CD4-positive, alpha-beta T cell treated with Interleukin-4 for 4 hours (primary cell): ENCODE measurements around the gene TTC27.
"Not testable (repeated sequence)": the region's sequence is repeated elsewhere in the genome, so short reads cannot be mapped to it uniquely, and the experiment has no call there.

Source experiments
- DNase-seq: peaks from one replicate; pipeline ENCODE4 v3.0.0-alpha.2; 2020

TTC27 gene

DNA sequence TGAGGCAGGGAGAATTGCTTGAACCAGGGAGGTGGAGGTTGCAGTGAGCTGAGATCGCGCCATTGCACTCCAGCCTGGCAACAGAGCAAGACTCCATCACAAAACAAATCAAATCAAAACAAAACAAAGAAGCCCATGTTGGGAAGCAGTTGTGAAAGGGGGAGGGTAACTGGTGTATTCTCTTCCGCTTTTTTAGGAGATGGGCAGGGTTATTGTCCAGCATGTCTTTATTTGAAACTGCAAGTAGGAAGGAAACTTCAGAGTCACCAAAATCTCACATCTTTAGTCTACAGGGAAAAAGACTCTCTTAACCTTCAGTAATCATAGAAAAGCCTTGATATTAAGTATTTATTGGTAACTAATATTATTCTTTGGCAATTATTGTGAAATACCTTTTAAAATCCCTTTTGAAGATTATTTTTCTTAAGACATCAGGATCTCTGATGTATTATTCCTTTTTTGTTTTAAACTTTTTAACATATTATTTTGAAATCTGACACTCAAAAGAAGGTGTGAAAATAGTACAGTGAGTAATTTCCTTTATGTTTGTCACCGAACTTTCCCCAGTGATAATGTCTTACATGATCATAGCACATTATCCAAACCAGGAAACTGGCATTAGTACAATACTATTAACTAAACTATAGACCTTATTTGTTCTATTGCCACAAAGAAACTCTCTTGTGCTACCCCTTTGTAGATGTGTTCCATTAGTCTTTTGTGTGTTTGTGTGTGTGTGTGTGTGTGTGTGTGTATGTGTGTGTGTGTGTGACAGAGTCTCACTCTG lies 234.6 kb downstream of the TTC27 start:
- no peak for DNase-seq

DNA sequence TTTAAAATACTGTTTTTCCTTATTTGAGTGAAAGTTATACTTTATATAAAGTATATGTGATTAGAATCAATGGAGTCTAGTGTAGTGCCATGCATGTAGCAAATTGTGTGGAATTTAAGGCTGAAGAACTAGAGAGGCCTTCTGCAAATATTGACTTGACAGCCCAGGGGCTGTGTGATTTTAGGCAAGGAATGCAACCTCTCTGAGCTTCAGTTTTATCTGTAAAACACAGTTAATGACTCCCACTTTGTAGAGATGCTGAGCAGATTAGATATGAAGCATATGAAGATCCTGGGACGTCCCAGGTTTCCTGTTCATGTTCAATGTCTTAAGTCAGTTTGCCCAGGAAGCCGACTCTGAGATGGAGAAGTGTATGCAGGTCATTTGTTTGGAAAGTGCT lies 235.5 kb downstream of the TTC27 start:
- no peak for DNase-seq

DNA sequence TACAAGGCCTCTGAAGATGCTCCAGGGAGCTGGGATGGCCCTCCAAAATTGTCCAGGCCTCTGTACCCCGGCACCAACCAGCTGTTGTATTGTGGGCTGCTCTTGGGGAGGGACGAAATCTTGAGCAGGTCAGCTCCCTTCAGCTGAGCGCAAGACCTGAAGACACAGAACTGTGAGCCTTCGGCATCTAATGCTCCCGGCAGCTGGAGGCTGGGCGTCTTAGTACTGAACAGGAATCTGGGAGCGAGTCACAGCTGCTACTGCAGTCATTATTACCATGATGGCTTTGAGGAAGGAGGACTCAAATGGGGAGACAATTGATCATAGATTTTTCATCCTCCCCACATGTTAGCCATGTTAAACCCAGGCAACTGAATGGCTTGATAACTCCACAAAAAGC lies 236.0 kb downstream of the TTC27 start:
- no peak for DNase-seq

DNA sequence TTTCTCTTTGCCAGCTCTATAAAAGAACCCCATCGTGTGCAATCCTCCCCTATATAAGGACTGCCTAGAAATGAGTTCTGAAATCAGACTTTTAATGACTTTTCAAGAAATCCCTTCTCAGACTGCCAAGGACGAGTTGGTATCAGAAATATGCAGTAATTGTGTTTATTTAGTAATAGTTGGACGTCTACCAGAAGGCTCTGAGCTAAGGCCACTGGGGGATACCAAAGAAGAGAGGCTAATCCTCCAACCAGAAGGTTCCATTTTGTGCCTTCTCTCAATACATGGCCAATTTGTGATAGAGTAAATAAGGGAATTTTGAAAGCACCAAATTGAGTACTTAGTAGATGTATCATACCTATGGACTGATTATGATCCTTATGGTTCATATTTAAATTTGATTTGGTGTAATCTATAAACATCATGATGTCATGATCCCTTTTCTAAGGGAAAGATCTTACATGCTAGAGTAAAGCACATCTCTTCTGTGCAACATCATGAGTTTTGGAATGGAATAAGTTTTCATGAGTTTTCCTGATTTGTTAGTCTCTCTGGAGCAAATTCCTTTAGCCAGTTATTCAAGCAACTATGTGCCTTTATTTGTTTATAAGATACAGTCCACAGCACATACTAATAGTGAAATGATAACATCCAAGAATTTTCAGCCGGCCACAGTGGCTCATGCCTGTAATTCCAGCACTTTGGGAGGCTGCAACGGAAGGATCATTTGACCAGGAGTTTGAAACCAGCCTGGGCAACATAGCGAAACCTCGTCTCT lies 236.7 kb downstream of the TTC27 start:
- DNase-seq, result no peak

DNA sequence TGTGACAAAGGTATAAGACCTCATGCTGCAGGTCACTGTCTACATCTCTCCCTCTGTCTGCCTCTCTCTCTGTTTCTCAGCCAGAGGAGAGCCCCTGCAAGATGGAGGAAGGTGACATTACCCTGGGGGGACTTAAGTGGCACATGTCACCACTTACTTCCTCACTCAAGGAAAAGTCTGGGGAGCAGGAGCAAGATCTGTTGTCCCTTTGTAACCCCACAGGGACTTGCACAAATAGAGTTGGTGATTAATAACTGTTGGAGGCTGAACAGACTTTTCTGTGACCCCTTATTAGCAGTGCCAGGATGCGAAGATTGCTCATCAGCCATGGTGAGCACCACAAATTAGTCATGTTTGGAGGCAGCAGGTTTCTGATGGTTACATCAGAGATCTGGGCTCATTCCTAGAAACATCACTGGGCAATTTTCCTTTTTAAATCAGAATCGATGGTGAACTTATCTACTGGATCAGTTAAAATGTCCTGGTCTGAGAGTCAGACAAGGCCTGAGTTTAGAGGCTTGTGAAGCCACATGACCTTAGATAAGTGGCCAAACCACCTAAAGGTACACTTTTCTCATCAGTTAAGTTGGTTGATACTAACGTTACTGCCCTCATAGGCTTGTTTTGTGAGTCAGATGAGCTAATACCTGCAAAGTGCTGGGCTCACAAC lies 237.7 kb downstream of the TTC27 start:
- no peak for DNase-seq

DNA sequence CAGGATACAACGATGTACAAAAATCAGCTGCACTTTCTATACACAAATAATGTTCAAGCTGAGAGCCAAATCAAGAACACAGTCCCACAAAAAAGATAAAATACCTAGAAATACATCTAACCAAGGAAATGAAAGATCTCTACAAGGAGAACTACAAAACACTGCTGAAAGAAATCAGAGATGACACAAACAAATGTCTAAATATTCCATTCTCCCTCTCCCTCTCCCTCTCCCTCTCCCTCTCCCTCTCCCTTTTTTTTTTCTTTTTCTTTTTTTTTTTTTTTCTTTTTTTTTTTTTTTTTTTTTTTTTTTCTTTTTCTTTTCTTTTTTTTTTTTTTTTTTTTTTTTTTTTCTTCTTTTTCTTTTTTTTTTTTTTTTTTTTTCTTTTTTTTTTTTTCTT lies 238.6 kb downstream of the TTC27 start:
- not testable (repeated sequence) for DNase-seq
